DMS79 treated with DMSO at 0.1 percent for 48 hours (cell line): ENCODE results near the gene C1orf167.

Experiments
- DNase-seq: peaks from one replicate; lab custom pipeline; 2025; lab: John Stamatoyannopoulos, UW

The C1orf167 gene

GRCh38 chr1:11736746-11737639, 25.0 kb upstream of the C1orf167 start:
- peak; percentile 43 for DNase-seq

GRCh38 chr1:11738096-11738495, 23.9 kb upstream of the C1orf167 start:
- no peak for DNase-seq

- DNase-seq: no peak
These were observed 23.2 kb upstream of the C1orf167 start for GRCh38 chr1:11738783-11739182.

GRCh38 chr1:11740258-11741192, 21.5 kb upstream of the C1orf167 start:
- no peak for DNase-seq

GRCh38 chr1:11741482-11741881, 20.5 kb upstream of the C1orf167 start:
- DNase-seq: no peak

GRCh38 chr1:11741919-11742558, 20.0 kb upstream of the C1orf167 start:
- DNase-seq: no peak

GRCh38 chr1:11744287-11744686, 17.7 kb upstream of the C1orf167 start:
- no peak for DNase-seq

- DNase-seq: no peak
These were observed 15.9 kb upstream of the C1orf167 start for GRCh38 chr1:11746092-11746491.

GRCh38 chr1:11746795-11747487, 15.1 kb upstream of the C1orf167 start:
- no peak for DNase-seq

- DNase-seq: no peak
These were observed 13.4 kb upstream of the C1orf167 start for GRCh38 chr1:11748294-11749202.

GRCh38 chr1:11749203-11749689, 12.7 kb upstream of the C1orf167 start:
- DNase-seq: no peak

GRCh38 chr1:11749996-11750395, 12.0 kb upstream of the C1orf167 start:
- no peak for DNase-seq

GRCh38 chr1:11751087-11751486, 10.9 kb upstream of the C1orf167 start:
- no peak for DNase-seq

- DNase-seq: no peak
These were observed 9.5 kb upstream of the C1orf167 start for GRCh38 chr1:11752359-11753088.

- DNase-seq: no peak
These were observed 8.3 kb upstream of the C1orf167 start for GRCh38 chr1:11753555-11754208.

GRCh38 chr1:11757047-11757446, 4.9 kb upstream of the C1orf167 start:
- DNase-seq: no peak

- DNase-seq: no peak
These were observed 2.2 kb upstream of the C1orf167 start for GRCh38 chr1:11759791-11760190.

GRCh38 chr1:11761285-11761684, 708 bp upstream of the C1orf167 start:
- no peak for DNase-seq

- DNase-seq: no peak
These were observed 2.1 kb downstream of the C1orf167 start for GRCh38 chr1:11764115-11764514.
